SK-N-SH (cell line): ENCODE measurements around the gene SPOP. TPM values are rescaled to one million over a fixed set of nuclear protein-coding genes. Genes with fewer than 3 reads are reported as not detected.

ENCODE experiments used
- CTCF ChIA-PET: fragments of 300-600, 350-600 bp; formaldehyde crosslinking; extraction: SDS; loops from one replicate; lab custom pipeline; 2021; lab: Yijun Ruan, JAX
- POLR2A ChIA-PET: fragments of 350-600 bp; sonication (Branson Sonifier 250); formaldehyde crosslinking; extraction: SDS; loops from one replicate; lab custom pipeline; 2020; ENCODE audit warnings: antibody characterized with exemption, inconsistent platforms; lab: Yijun Ruan, JAX
- DNase-seq: peaks from one replicate; pipeline ENCODE4 v3.0.0; 2012
- H2AFZ ChIP-seq: fragments of 200-600 bp; sonication (generic); 2 replicates; pipeline ENCODE4 v1.8.1; 2016; ENCODE audit warnings: antibody characterized with exemption, mild to moderate bottlenecking, low read depth
- H3F3A ChIP-seq: fragments of 200-600 bp; sonication (generic); replicated peaks from 2 replicates; pipeline ENCODE3; 2016; ENCODE audit warnings: antibody characterized with exemption, mild to moderate bottlenecking; ENCODE audit not compliant: insufficient read depth
- H3K27ac ChIP-seq, 2 experiments: fragments of 200-500 bp in 1 of 2; fragments of 200-600 bp in 1 of 2; sonication (Bioruptor generic) in 1 of 2; sonication (generic), shearing (Covaris generic) in 1 of 2; 2 replicates each; pipeline versions ENCODE4 v1.5.1 to v1.6.1; 2014 to 2016; ENCODE audit warnings: low read depth in 2 of 2, inconsistent platforms in 1 of 2, low read length in 1 of 2, mild to moderate bottlenecking in 1 of 2, mixed read lengths in 1 of 2
- H3K27me3 ChIP-seq: fragments of 200-600 bp; sonication (generic), shearing (Covaris generic); 2 replicates; pipeline ENCODE4 v1.6.1; 2016; ENCODE audit warnings: mixed run types; ENCODE audit not compliant: insufficient read depth
- H3K36me3 ChIP-seq, 2 experiments: fragments of 200-500 bp in 1 of 2; fragments of 200-600 bp in 1 of 2; sonication (Bioruptor generic) in 1 of 2; sonication (generic) in 1 of 2; replicated peaks in 1 of 2; 2 replicates each; pipeline versions ENCODE3 to v1.5.1; 2014 to 2016; ENCODE audit warnings: low read length in 1 of 2, mild to moderate bottlenecking in 1 of 2; ENCODE audit not compliant: insufficient read depth in 2 of 2, control insufficient read depth in 1 of 2
- H3K4me1 ChIP-seq, 2 experiments: fragments of 200-500 bp in 1 of 2; fragments of 200-600 bp in 1 of 2; sonication (Bioruptor generic) in 1 of 2; sonication (generic), shearing (Covaris generic) in 1 of 2; 2 replicates each; pipeline versions ENCODE4 v1.5.1 to v1.6.1; 2014 to 2016; ENCODE audit warnings: low read depth in 1 of 2, low read length in 1 of 2, mixed run types in 1 of 2; ENCODE audit not compliant: insufficient read depth in 2 of 2, control insufficient read depth in 1 of 2
- H3K4me2 ChIP-seq: fragments of 200-600 bp; sonication (generic), shearing (Covaris generic); 2 replicates; pipeline ENCODE4 v1.6.1; 2017; ENCODE audit warnings: mixed run types
- H3K4me3 ChIP-seq, 2 experiments: fragments of 200-500 bp in 1 of 2; fragments of 200-600 bp in 1 of 2; sonication (Bioruptor generic) in 1 of 2; sonication (generic), shearing (Covaris generic) in 1 of 2; 2 replicates each; pipeline versions ENCODE4 v1.5.1 to v1.8.1; 2014 to 2016; ENCODE audit warnings: low read depth in 2 of 2, inconsistent platforms in 1 of 2, low read length in 1 of 2, mild to moderate bottlenecking in 1 of 2, mixed read lengths in 1 of 2, moderate library complexity in 1 of 2
- H3K79me2 ChIP-seq: fragments of 200-600 bp; sonication (generic); 2 replicates; pipeline ENCODE4 v1.8.1; 2017; ENCODE audit warnings: mild to moderate bottlenecking; ENCODE audit not compliant: insufficient read depth
- H3K9ac ChIP-seq: fragments of 200-600 bp; sonication (generic); 2 replicates; pipeline ENCODE4 v1.6.1; 2017; ENCODE audit warnings: mixed run types
- H3K9me2 ChIP-seq: fragments of 200-600 bp; sonication (generic); 2 replicates; pipeline ENCODE4 v1.6.1; 2017; ENCODE audit warnings: mixed run types
- H3K9me3 ChIP-seq: fragments of 200-600 bp; sonication (generic); 2 replicates; pipeline ENCODE4 v1.6.1; 2017; ENCODE audit warnings: mixed run types, mild to moderate bottlenecking, moderate library complexity
- H4K20me1 ChIP-seq: fragments of 200-600 bp; sonication (generic); 2 replicates; pipeline ENCODE4 v1.6.1; 2017; ENCODE audit warnings: mild to moderate bottlenecking, mixed run types; ENCODE audit not compliant: insufficient read depth
- CHD2 ChIP-seq: fragments of 150-350 bp; IDR thresholded peaks from 2 replicates; pipeline ENCODE4 v1.6.1; 2018; ENCODE audit warnings: low read length; ENCODE audit not compliant: partially characterized antibody
- CTCF ChIP-seq: fragments of 200-600 bp; sonication (generic); IDR thresholded peaks from 2 replicates; pipeline ENCODE4 v1.6.1; 2017; ENCODE audit warnings: antibody characterized with exemption, mild to moderate bottlenecking, moderate library complexity
- FOSL2 ChIP-seq: IDR thresholded peaks from 2 replicates; pipeline ENCODE4 v1.4.0; 2012; ENCODE audit warnings: low read depth, mild to moderate bottlenecking, moderate library complexity, borderline replicate concordance
- GABPA ChIP-seq: IDR thresholded peaks from 2 replicates; pipeline ENCODE4 v1.4.0; 2012; ENCODE audit warnings: low read depth, mild to moderate bottlenecking
- JUND ChIP-seq: IDR thresholded peaks from 2 replicates; pipeline ENCODE4 v1.4.0; 2012
- POLR2AphosphoS5 ChIP-seq: IDR thresholded peaks from 2 replicates; pipeline ENCODE4 v1.6.1; 2012; ENCODE audit warnings: low read depth, low read length
- RAD21 ChIP-seq: IDR thresholded peaks from 2 replicates; pipeline ENCODE4 v1.6.1; 2012; ENCODE audit warnings: mild to moderate bottlenecking, low read length
- RFX5 ChIP-seq: IDR thresholded peaks from 2 replicates; pipeline ENCODE4 v1.6.1; 2012; ENCODE audit warnings: mild to moderate bottlenecking, improper control_type of control experiment, low read length
- SMC3 ChIP-seq: IDR thresholded peaks from 2 replicates; pipeline ENCODE4 v1.6.1; 2012; ENCODE audit warnings: low read depth, low read length, improper control_type of control experiment
- TEAD4 ChIP-seq: IDR thresholded peaks from 2 replicates; pipeline ENCODE4 v1.4.0; 2012; ENCODE audit warnings: mild to moderate bottlenecking, borderline replicate concordance; ENCODE audit not compliant: insufficient read depth
- WGBS: methylation state at CpG from one replicate; pipeline ENCODE4 v1.1.6; 2017; ENCODE audit warnings: low lambda C conversion rate; 5-methylcytosine and 5-hydroxymethylcytosine counted together
- polyA plus RNA-seq, 3 experiments: library from polyadenylated mRNA; depleted of rRNA; stranded (reverse); fragments of >200 nt; gene quantifications; 2 replicates each; pipeline ENCODE4 v1.2.3, GENCODE V29; 2012

SPOP gene
- polyA plus RNA-seq, 1 of the 3 experiments (the other 2 are of a cell fraction): 54.0 TPM

GRCh38 chr17:49703557-49704277 is 25.8 kb upstream of the SPOP start:
- H3K27ac ChIP-seq: no peak overlapping the region
- H3K9me3 ChIP-seq: no peaks in the 10 kb centered on the region
- no peak for TF ChIP-seq FOSL2
- TF ChIP-seq RAD21: peak; percentile 41
- no peak for TF ChIP-seq JUND
- peak; percentile 58 for TF ChIP-seq SMC3
- TF ChIP-seq CTCF: peak; percentile 63
- TF ChIP-seq, all 33 proteins: peak for 3
- peaks cover 45 to 49% of the 10 kb centered on the region in 2 experiments for H3K36me3 ChIP-seq
- no peaks in the 10 kb centered on the region for H3K27me3 ChIP-seq
- no peak overlapping the region for H3K4me2 ChIP-seq
- H3K9ac ChIP-seq: no peak overlapping the region
- CTCF ChIA-PET: interaction anchor here (0.6 to 50.8 kb wide), 9 partner anchors 6 to 519 kb away, joined by 3 to 2107 read pairs (median 3); partner anchors contain the start of gene NXPH3
- DNase-seq: no peak
- H3K9me2 ChIP-seq: no peaks in the 10 kb centered on the region
- H3F3A ChIP-seq: peaks cover 7% of the 10 kb centered on the region
- no peak overlapping the region for H2AFZ ChIP-seq
- no peak overlapping the region for H3K4me3 ChIP-seq
- POLR2A ChIA-PET: interaction anchor here (0.6 kb wide), 1 partner anchor 20 kb away, joined by 3 read pairs; no protein-coding TSS in a partner anchor
- no peaks in the 10 kb centered on the region for H4K20me1 ChIP-seq
- peaks cover 26% of the 10 kb centered on the region for H3K79me2 ChIP-seq
- peaks cover 8 to 15% of the 10 kb centered on the region in 2 experiments; a peak in 2 of 4 replicates for H3K4me1 ChIP-seq
- 76% methylated on average over 4 of the region's 6 CpGs for WGBS

- no peaks in the 10 kb centered on the region for H3K4me1 ChIP-seq
- H2AFZ ChIP-seq: no peak overlapping the region
- H3K9ac ChIP-seq: no peak overlapping the region
- peaks cover 44 to 46% of the 10 kb centered on the region in 2 experiments for H3K36me3 ChIP-seq
- ChIA-PET POLR2A (interaction anchor here (0.8 kb wide), 2 partner anchors 125 to 130 kb away, joined by 4 read pairs; partner anchors contain the start of gene NXPH3), CTCF (interaction anchor here (2.6 to 50.8 kb wide), 3 partner anchors 126 to 265 kb away, joined by 6 to 2107 read pairs (median 15); partner anchors contain the start of genes NGFR and NXPH3)
- no peaks in the 10 kb centered on the region for H4K20me1 ChIP-seq
- DNase-seq: no peak
- H3K9me2 ChIP-seq: no peaks in the 10 kb centered on the region
- peaks cover 3% of the 10 kb centered on the region for H3F3A ChIP-seq
- no peak overlapping the region for H3K27ac ChIP-seq
- 94% methylated on average over 6 of the region's 6 CpGs for whole genome bisulfite sequencing
- no peaks in the 10 kb centered on the region for H3K9me3 ChIP-seq
- no peak overlapping the region for H3K4me2 ChIP-seq
- H3K4me3 ChIP-seq: no peak overlapping the region
- H3K79me2 ChIP-seq: peaks cover 7% of the 10 kb centered on the region; the same call in 1 of the 2 replicates
- no peak for TF ChIP-seq GABPA
- no peak for TF ChIP-seq CHD2
- no peak for TF ChIP-seq RFX5
- no peak for TF ChIP-seq TEAD4
- no peak for TF ChIP-seq POLR2AphosphoS5
- H3K27me3 ChIP-seq: no peaks in the 10 kb centered on the region
Measured at GRCh38 chr17:49700960-49701359, 23.1 kb upstream of the SPOP start.
